Neutrophil (primary cell): ENCODE results near the gene GET4.

Experiments used
- H3K27ac ChIP-seq: fragments of 200-600 bp; sonication (generic); 2 replicates; pipeline ENCODE4 v1.5.1; 2016; ENCODE audit warnings: mild to moderate bottlenecking, moderate library complexity
- H3K27me3 ChIP-seq: fragments of 200-600 bp; sonication (generic); 2 replicates; pipeline ENCODE4 v1.6.0; 2016; ENCODE audit warnings: mild to moderate bottlenecking
- H3K36me3 ChIP-seq: fragments of 200-600 bp; sonication (generic); 2 replicates; pipeline ENCODE4 v1.5.1; 2017
- H3K4me1 ChIP-seq, 2 experiments: fragments of 200-600 bp in 1 of 2; sonication (generic) in 1 of 2; 1 replicate in 1 of 2; 2 replicates in 1 of 2; pipeline versions ENCODE4 v1.5.1 to v1.6.1; 2013 to 2016; ENCODE audit warnings: low read depth in 1 of 2, low read length in 1 of 2, mild to moderate bottlenecking in 1 of 2, moderate library complexity in 1 of 2; ENCODE audit not compliant: control insufficient read depth in 1 of 2, insufficient read depth in 1 of 2
- H3K4me3 ChIP-seq, 2 experiments: fragments of 200-600 bp in 1 of 2; sonication (generic) in 1 of 2; 1 replicate in 1 of 2; 2 replicates in 1 of 2; pipeline ENCODE4 v1.5.1; 2013 to 2016; ENCODE audit warnings: low read depth in 1 of 2, low read length in 1 of 2, mild to moderate bottlenecking in 1 of 2, moderate library complexity in 1 of 2
- H3K9me3 ChIP-seq: fragments of 200-600 bp; sonication (generic); 2 replicates; pipeline ENCODE4 v1.5.1; 2016
- CTCF ChIP-seq: fragments of 200-600 bp; sonication (generic); IDR thresholded peaks from 2 replicates; pipeline ENCODE4 v1.5.1; 2016; ENCODE audit warnings: antibody characterized with exemption

Gene GET4

GRCh38 chr7:832167-832967, 44.0 kb upstream of the GET4 start, which contains the start of gene SUN1:
SUN1 (plus strand) TSS chr7:832476; CDS start chr7:832525, 49 bp downstream.
- no peak for TF ChIP-seq CTCF
- no peak within 1 kb of the TSS for H3K27ac ChIP-seq
- peaks cover 59% of the 10 kb centered on the region for H3K27me3 ChIP-seq
- no peaks in the 10 kb centered on the region for H3K36me3 ChIP-seq
- H3K4me1 ChIP-seq: no peaks in the 10 kb centered on the region
- no peak within 1 kb of the TSS for H3K4me3 ChIP-seq
- H3K9me3 ChIP-seq: no peaks in the 10 kb centered on the region

DNA sequence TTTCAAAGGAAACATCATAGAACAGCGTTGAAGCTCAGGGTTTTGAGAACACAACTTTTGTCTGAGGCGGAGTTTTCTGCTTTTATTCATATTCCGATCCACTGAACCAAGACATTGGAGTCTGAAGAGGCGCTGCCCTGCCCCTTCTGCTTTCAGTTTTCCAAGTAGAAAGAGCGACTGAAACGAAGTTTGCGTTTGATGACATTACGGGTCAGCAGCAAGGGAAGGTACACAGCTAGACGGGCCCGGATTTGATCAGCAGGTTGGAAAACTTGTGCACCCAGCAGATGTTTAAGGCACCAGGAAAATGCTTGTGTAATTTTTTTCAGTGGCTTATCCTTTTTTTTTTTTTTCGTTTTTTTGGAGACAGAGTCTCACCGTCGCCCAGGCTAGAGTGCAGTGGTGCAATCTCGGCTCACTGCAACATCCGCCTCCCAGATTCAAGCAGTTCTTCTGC, 43.4 kb upstream of the GET4 start:
- no peak overlapping the region for H3K4me3 ChIP-seq
- peaks cover 59% of the 10 kb centered on the region for H3K27me3 ChIP-seq
- H3K27ac ChIP-seq: no peak overlapping the region
- no peaks in the 10 kb centered on the region for H3K4me1 ChIP-seq
- H3K36me3 ChIP-seq: no peaks in the 10 kb centered on the region
- H3K9me3 ChIP-seq: no peaks in the 10 kb centered on the region
- TF ChIP-seq CTCF: no peak

DNA sequence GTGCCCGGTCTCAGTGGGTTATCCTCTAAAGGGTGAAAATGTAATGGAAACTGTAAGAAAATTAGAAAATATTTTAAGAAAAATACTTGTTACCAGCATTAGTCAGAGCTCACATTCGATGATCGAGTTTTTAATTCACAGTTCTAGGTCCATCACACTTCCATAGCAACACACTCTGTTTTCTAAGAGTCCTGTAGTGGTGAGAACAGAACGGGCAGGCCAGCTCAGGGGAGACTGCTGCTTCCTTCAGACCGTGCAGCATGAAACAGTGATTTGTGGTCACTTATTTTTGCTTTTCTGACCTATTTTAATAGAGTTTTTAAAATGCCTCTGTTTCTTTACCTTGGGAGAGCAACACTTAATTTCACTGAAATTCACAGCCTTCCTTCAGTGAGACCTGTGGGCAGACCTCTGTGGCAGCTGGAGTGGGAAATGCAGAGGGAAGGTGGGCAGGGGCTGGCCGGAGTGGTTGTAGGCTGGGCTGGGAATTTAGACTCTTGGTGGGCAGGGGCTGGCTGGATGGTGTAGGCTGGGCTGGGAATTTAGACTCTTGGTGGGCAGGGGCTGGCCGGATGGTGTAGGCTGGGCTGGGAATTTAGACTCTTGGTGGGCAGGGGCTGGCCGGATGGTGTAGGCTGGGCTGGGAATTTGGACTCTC, 42.6 kb upstream of the GET4 start:
- no peak overlapping the region for H3K27ac ChIP-seq
- H3K36me3 ChIP-seq: no peaks in the 10 kb centered on the region
- H3K4me1 ChIP-seq: no peaks in the 10 kb centered on the region
- peaks cover 57% of the 10 kb centered on the region for H3K27me3 ChIP-seq
- H3K9me3 ChIP-seq: no peaks in the 10 kb centered on the region
- H3K4me3 ChIP-seq: no peak overlapping the region
- no peak for TF ChIP-seq CTCF

DNA sequence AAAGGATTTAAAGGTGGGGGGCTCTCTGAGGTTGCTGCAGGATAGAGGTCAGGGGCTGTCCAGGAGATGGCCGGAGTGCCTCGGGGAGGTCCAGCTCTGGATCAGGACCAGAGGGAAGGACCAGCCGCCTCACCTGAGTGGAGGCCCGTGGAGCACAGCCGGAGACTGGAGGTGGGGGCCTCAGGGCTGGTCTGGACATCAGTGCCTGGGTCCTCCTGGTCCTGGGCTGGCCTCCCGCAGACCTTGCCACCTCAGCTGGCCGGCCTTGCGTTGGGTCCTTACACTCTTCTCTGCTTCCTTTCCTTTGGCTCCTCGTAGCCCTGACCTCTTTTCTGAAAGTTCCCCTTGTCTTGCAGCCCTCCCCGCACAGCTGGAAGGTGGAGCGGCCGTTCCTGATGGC, 42.1 kb upstream of the GET4 start:
- no peak for TF ChIP-seq CTCF
- Histone ChIP-seq H3K36me3 (no peaks in the 10 kb centered on the region), H3K9me3 (no peaks in the 10 kb centered on the region), H3K27ac (no peak overlapping the region), H3K27me3 (peaks cover 51% of the 10 kb centered on the region), H3K4me3 (no peak overlapping the region), H3K4me1 (no peaks in the 10 kb centered on the region)

DNA sequence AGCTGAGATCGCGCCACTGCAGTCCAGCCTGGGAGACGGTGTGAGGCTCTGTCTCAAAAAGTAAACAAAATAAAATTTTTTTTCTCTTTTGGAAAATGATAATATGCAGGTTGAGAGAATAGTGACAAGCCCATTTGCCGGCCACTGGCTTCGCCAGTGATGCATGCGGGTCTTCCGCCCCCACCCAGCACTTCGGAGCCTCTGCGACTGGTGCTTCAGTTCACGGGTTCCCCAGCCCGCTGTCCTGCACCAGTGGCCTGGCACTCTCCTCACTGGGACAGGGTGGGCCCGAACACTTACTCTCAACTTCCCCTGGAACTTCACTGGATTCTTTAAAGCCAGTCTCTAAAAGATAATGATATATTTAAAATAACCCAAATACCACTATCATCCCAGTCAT, 41.3 kb upstream of the GET4 start:
- TF ChIP-seq CTCF: no peak
- H3K27ac ChIP-seq: no peak overlapping the region
- no peaks in the 10 kb centered on the region for H3K36me3 ChIP-seq
- H3K4me1 ChIP-seq: no peaks in the 10 kb centered on the region
- H3K27me3 ChIP-seq: peaks cover 51% of the 10 kb centered on the region
- H3K9me3 ChIP-seq: no peaks in the 10 kb centered on the region
- H3K4me3 ChIP-seq: no peak overlapping the region
